DMS153 treated with DMSO at 0.1 percent for 48 hours (cell line): ENCODE measurements around the gene MEPCE.
"Not testable (repeated sequence)": the region's sequence is repeated elsewhere in the genome, so short reads cannot be mapped to it uniquely, and the experiment has no call there.

ENCODE experiments used
- DNase-seq: peaks from one replicate; lab custom pipeline; 2025; ENCODE audit not compliant: unreplicated experiment; lab: John Stamatoyannopoulos, UW

MEPCE gene

DNA sequence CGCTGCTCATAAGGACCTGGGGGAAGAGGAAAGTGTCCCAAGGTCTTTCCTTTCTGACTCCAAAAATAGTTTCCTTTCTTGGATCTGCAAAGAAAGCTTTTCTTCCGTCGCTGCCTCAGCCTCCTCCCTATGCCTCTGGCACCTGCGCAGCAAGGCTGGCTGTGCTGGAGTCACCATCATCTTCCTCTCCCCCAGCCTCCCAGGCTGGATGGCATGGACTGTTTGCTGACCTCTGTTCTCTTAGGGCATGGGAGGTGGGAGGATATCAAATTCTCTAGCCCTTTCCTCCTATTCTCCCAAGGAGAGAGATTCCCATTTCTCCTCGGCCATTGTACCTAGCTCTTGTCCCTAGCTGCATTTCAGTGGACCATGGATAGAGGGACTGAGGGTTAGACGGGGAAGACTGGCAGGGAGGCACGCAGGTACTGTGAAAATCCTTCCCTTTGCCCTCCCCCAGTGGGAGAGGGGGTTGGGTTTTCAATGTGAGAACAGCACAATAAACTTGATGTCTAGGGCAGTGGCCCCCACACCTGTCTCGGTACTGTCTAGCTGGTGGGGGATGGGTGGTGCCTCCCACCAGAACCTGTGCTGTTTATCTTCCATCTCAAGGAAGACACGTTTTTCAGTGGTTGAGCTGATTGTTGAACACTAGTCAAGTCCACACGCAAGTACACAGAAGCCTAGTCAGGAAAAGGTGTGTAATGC, 4.1 kb downstream of the MEPCE start:
- no peak for DNase-seq

GRCh38 chr7:100434297-100435144, 4.9 kb downstream of the MEPCE start:
- no peak for DNase-seq

GRCh38 chr7:100435401-100436304, 6.0 kb downstream of the MEPCE start:
- no peak for DNase-seq

- no peak for DNase-seq
Observed at GRCh38 chr7:100437150-100438100, 7.8 kb downstream of the MEPCE start.

DNA sequence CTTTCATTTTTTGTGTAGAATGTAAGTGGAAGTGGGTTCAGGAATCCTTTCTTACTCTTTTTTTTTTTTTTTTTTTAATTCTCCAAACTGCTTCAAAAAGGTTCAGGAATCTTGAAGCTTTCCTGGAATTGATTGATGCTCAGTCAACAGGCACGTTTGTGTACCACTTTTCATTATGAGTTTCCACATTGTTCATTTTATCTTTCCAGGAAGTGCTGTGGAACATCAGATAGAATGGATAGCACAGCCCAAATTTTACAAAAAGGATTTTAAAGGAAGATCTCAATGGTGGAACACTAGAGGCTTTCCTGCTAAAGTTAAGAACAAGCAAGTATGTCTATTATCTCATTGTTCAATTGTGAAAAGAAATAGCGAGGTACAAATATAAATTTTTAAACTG, 8.5 kb downstream of the MEPCE start:
- no peak for DNase-seq

GRCh38 chr7:100438731-100439130, 9.1 kb downstream of the MEPCE start:
- DNase-seq, result not testable (repeated sequence)

- not testable (repeated sequence) for DNase-seq
Observed at GRCh38 chr7:100439244-100439643, 9.6 kb downstream of the MEPCE start.

DNA sequence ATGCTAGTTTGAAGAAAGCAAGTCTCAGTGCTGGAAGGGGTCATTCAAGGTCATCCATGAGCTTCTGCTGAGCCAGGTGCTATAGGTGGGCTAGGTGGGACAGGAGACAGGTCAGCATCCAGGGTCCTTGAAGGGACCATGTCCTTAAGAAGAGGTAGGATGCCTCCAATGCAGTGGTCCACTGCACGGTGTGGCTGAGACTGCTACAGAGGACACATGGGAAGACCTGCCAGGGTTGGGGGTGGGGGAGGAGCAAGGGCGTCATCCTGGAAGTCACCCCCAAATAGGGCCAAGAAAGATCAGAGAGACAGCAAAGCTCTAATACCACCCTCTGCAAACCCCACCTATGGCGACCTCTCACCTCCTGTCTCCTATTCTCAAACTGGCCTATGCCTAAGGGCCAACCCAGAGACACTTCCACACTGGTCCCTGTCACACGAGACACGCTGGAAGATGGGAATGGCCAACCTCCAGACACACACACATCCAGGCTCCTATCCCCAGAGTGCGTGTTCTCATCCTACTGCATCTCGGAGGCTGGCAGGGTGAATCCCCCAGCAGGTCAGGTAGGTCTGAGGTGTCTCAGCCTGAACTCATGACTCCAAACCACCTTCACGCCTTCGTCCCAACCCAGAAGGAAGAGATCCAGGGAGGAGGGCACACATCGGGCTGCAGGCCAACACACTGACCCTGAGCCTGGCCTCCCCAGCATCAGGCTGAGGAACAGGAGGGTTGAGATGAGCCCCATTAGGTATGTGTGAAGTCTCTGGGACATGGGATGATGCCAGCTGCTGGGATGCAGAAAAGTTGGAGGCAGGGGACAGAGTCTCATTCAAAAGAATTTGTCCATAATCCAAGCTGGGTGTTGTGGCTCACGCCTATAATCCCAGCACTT, 12.3 kb downstream of the MEPCE start:
- DNase-seq, result no peak

DNA sequence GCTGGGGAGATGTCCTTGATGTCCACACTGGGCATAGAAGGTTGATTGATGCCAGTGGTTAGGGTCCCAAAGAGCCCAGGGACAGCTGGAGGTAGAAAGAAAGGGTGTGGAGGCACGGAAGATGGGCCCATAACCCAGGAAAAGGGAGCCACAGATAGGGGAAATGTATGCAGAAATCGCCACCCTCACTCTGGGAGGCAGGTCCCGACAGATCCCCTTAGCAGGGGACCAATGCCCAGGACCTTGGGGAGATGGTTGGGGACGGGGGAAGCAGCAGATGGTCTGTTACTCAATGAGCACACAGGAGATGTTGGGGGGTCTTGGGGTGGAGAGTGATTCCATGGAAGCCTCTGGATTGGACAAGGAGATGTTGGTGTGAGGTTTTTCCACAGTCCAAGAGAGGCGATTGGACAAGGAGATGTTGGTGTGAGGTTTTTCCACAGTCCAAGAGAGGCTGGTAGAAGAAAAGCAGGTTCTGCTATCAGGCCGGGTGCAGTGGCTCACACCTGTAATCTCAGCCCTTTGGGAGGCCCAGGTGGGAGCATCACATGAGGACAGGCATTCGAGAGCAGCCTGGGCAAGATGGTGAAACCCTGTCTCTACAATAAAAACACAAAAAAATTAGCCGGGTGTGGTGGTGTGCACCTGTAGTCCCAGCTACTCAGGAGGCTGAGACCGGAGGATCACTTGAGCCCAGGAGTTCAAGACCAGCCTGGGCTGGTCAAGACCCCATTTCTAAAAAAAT, 13.6 kb downstream of the MEPCE start:
- no peak for DNase-seq

DNA sequence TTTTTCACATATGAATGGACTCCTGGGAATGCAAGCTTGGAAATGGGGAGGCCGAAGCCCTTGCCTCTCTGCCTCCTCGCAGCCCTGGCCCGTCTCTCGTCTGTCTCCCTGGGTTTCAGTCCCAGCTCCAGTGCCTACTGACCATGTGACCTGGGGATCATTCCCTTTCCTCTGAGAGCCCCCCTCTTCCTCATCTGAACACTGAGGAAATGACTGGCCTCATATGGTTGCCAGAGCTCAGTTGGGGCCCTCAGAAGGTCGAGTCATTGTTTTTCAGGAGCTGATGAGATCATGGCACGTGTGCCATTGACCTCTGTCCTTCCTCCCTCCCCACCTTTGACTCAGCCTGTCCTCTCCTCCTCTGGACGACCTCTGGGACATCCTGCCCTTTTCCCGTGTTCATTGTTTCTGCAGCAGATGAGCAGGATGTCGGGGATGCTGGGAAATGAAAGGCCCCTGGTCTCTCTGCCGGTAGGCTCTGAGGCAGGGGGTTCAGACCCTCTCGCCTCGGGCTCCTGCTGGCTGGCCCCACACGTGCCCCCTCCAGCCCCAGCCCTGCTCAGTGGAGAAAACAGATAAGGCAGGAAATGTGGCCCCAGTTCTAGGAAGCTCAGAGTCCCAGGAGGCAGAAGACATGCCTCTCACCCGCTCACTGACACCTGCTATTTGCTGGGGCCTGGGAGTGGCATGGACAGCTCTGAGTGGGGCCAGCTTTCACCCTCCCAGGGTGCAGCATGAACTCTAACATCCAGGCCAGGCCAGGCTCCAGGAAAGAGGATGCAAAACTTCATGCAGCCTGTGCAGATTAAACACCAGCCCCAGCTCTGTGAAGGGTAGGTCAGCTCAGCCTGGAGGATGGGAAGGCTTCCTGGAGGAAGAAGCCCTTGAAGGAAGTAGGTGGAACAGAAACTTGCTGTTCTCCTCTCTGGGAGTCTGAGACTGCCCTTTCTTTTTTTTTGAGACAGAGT, 15.0 kb downstream of the MEPCE start:
- DNase-seq, result no peak

GRCh38 chr7:100446040-100446439, 16.4 kb downstream of the MEPCE start:
- no peak for DNase-seq

DNA sequence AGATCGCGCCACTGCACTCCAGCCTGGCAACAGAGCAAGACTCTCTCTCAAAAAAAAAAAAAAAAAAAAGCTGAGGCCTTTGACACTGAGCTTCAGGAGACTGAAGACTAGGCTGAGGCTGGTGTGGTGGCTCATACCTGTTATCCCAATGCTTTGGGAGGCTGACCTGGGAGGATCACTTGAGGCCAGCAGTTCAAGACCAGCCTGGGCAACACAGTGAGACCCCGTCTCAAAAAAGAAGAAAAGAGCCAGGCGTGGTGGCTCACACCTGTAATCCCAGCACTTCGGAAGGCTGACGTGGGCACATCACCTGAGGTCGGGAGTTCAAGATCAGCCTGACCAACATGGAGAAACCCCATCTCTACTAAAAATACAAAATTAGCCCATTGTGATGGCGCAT, 17.7 kb downstream of the MEPCE start:
- DNase-seq, result not testable (repeated sequence)

DNA sequence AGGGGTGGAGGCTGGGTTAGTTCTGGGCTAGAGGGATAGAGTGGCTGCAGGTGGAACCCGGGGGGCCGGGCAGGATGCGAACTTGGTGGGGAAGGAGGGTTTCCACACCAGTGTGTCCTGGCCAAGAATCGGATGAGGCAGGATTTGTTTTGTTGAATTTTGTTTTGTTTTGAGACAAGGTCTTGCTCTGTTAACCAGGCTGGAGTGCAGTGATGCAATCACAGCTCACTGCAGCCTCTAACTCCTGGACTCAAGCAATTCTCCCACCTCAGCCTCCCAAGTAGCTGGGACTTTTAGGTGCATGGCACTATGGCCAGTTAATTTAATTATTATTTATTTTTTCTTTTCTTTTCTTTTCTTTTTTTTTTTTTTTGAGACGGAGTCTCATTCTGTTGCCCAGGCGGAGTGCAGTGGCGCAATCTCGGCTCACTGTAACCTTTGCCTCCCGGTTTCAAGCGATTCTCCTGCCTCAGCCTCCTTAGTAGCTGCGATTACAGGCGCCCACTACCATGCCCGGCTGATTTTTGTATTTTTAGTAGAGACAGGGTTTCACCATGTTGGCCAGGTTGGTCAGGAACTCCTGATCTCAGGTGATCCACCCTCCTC, 19.7 kb downstream of the MEPCE start:
- DNase-seq, result no peak

DNA sequence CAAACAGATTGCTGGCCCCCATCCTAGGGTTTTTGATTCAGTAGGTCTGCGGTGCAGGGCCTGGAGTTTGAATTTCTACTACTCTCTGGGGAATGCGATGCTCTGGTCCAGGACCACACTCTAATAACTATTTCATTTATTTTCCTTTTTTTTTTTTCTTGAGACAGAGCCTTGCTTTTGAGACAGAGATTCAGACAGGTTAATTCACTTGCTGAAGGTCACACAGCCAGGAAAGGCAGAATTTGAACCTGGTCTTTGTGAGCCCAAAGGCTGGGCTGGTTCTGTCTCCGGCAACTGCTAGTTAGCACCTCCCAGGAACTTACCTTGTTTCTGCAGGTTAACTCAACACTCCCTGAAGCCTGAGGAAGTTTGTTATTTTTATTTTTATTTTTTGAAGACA, 22.9 kb downstream of the MEPCE start:
- no peak for DNase-seq

GRCh38 chr7:100453854-100454253, 24.2 kb downstream of the MEPCE start:
- DNase-seq, result not testable (repeated sequence)

DNA sequence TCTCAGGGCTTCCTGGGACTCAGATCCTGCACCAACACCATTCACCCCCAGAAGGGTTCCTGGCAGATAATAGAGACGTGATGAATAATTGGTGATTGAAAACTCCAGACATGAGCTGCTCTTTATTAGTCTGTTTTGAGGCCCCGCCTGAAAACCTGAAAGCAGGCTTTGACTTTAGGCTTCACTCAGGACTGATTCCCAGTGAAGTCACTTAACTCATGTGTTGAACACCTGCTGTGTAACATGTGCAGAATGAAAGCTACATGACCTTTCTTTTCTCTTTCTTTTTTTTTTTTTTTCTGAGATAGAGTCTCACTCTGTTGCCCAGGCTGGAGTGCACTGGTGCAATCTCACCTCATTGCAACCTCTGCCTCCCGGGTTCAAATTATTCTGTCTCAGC, 25.6 kb downstream of the MEPCE start:
- no peak for DNase-seq

- DNase-seq, result no peak
Observed at GRCh38 chr7:100456562-100456961, 26.9 kb downstream of the MEPCE start.
